Left colon (tissue), 2 donors: ENCODE measurements around the gene MIAT. TPM values are rescaled to one million over a fixed set of nuclear protein-coding genes. Genes with fewer than 3 reads are reported as not detected.
A peak's percentile ranks its signal among the peaks of the same experiment; 100 is the strongest.

Source experiments
- ATAC-seq: fragments of 200-7000 bp; cut with Tn5 transposase; one replicate; pipeline ENCODE4 v1.9.1; 2020; ENCODE audit warnings: mild to moderate bottlenecking, moderate library complexity
- DNase-seq, 2 donors: peaks; one replicate each; pipeline ENCODE4 v3.0.0-alpha.2; 2020
- intact Hi-C, 2 donors: fragments of 100-400 bp; cut with DNase I in 1 of 2; cut with micrococcal nuclease in 1 of 2; formaldehyde crosslinking; loops; one replicate each; pipeline versions ENCODE4 v1.11.2 to v1.14.0; 2022; cut with DNase I, micrococcal nuclease
- total RNA-seq, 2 donors: library from RNA; stranded (reverse); fragmentation: NEBNext Ultra II Directional; extraction: Animal tissue kit (Norgen Biotek cat#: 25700); gene quantifications; one replicate each; pipeline ENCODE4 v1.2.1, GENCODE V29; 2021
- donor health status: DM: no; HTN: no; CAD: no.
- donor health status: DM: yes; HTN: yes; CAD: no.

MIAT gene
- total RNA-seq, 2 donors from 2014 or later = 2.2 to 2.9 TPM

GRCh38 chr22:26660356-26660755 lies 3.0 kb downstream of the MIAT start:
- intact Hi-C loops = no loop called here
- ATAC-seq = no peak
- no peak for DNase-seq

- DNase-seq (no peak), ATAC-seq (no peak)
- intact Hi-C loops = no loop called here
These were observed 3.7 kb downstream of the MIAT start for GRCh38 chr22:26660961-26661578.

GRCh38 chr22:26662160-26662559 lies 4.8 kb downstream of the MIAT start:
- ATAC-seq (no peak), DNase-seq (no peak)
- intact Hi-C loops = no loop called here

GRCh38 chr22:26663374-26663923 lies 6.1 kb downstream of the MIAT start:
- ATAC-seq (no peak), DNase-seq (no peak)
- intact Hi-C loops = no loop called here

GRCh38 chr22:26665813-26666231 lies 8.4 kb downstream of the MIAT start:
- intact Hi-C loops = no loop called here
- ATAC-seq (no peak), DNase-seq (no peak)

GRCh38 chr22:26667140-26667539 lies 9.8 kb downstream of the MIAT start:
- intact Hi-C loops = no loop called here
- ATAC-seq = no peak
- no peak for DNase-seq

- no peak for DNase-seq
- intact Hi-C loops = no loop called here
- no peak for ATAC-seq
These were observed 11.7 kb downstream of the MIAT start for GRCh38 chr22:26669060-26669481.

- intact Hi-C loops = no loop called here
- DNase-seq (no peak), ATAC-seq (no peak)
These were observed 13.1 kb downstream of the MIAT start for GRCh38 chr22:26670459-26670858.

GRCh38 chr22:26671317-26672059 lies 14.1 kb downstream of the MIAT start:
- peak in 1 of 2 donors; percentile 63 for DNase-seq
- ATAC-seq = no peak
- intact Hi-C loops = no loop called here

GRCh38 chr22:26672060-26672471 lies 14.7 kb downstream of the MIAT start:
- ATAC-seq (no peak), DNase-seq (peak in 1 of 2 donors; percentile 32)
- intact Hi-C loops = no loop called here

- ATAC-seq = peak; percentile 92
- intact Hi-C loops = no loop called here
- DNase-seq = peak; percentile 94 to 95
These were observed 15.4 kb downstream of the MIAT start for GRCh38 chr22:26672590-26673468.

GRCh38 chr22:26673486-26673885 lies 16.1 kb downstream of the MIAT start:
- peak; percentile 29 for ATAC-seq
- intact Hi-C loops = no loop called here
- DNase-seq = peak in 1 of 2 donors; percentile 26

- DNase-seq (peak in 1 of 2 donors; percentile 22), ATAC-seq (no peak)
- intact Hi-C loops = no loop called here
These were observed 17.1 kb downstream of the MIAT start for GRCh38 chr22:26674211-26675190.

- intact Hi-C loops = no loop called here
These were observed 18.4 kb downstream of the MIAT start for GRCh38 chr22:26675687-26676268.

GRCh38 chr22:26677217-26677616 lies 19.8 kb downstream of the MIAT start:
- intact Hi-C loops = no loop called here
- ATAC-seq = no peak
- no peak for DNase-seq

More at GRCh38 chr22:26675687-26676268, 18.4 kb downstream of the MIAT start:
- no peak for DNase-seq
- ATAC-seq = no peak

GRCh38 chr22:26679003-26679629 lies 21.7 kb downstream of the MIAT start:
- intact Hi-C loops = no loop called here
- ATAC-seq = peak; percentile 85

GRCh38 chr22:26680485-26680884 lies 23.1 kb downstream of the MIAT start:
- intact Hi-C loops = no loop called here
- ATAC-seq = no peak
- no peak for DNase-seq

More at GRCh38 chr22:26679003-26679629, 21.7 kb downstream of the MIAT start:
- DNase-seq = peak in 1 of 2 donors; percentile 69
